GM23248 (cell line): Measurements from ENCODE around the gene CABP2. TPM values are rescaled to one million over a fixed set of nuclear protein-coding genes. Genes with fewer than 3 reads are reported as not detected.

Experiments
- DNase-seq: peaks from one replicate; pipeline ENCODE4 v3.0.0-alpha.2; 2015
- H2AFZ ChIP-seq: fragments of 200-600 bp; sonication (generic); 2 replicates; pipeline ENCODE4 v1.6.1; 2016; ENCODE audit warnings: antibody characterized with exemption
- H3F3A ChIP-seq: fragments of 200-600 bp; sonication (generic); 2 replicates; pipeline ENCODE4 v1.6.1; 2016; ENCODE audit warnings: mild to moderate bottlenecking, antibody characterized with exemption, mixed run types; ENCODE audit not compliant: insufficient read depth
- H3K27ac ChIP-seq: fragments of 200-600 bp; sonication (generic); 2 replicates; pipeline ENCODE4 v1.5.1; 2016; ENCODE audit warnings: mild to moderate bottlenecking
- H3K27me3 ChIP-seq: fragments of 200-600 bp; sonication (generic); replicated peaks from 2 replicates; pipeline ENCODE4 v1.6.1; 2016; ENCODE audit warnings: mild to moderate bottlenecking; ENCODE audit not compliant: insufficient read depth
- H3K36me3 ChIP-seq: fragments of 200-600 bp; sonication (generic); 2 replicates; pipeline ENCODE4 v1.6.1; 2016; ENCODE audit warnings: low read depth, mild to moderate bottlenecking
- H3K4me1 ChIP-seq: fragments of 200-600 bp; sonication (generic); 2 replicates; pipeline ENCODE4 v1.6.1; 2016; ENCODE audit warnings: mild to moderate bottlenecking; ENCODE audit not compliant: insufficient read depth
- H3K4me2 ChIP-seq: fragments of 200-600 bp; sonication (generic); one replicate; pipeline ENCODE4 v1.6.1; 2016; ENCODE audit warnings: mild to moderate bottlenecking; ENCODE audit not compliant: unreplicated experiment
- H3K4me3 ChIP-seq: fragments of 200-600 bp; sonication (generic); 2 replicates; pipeline ENCODE4 v1.5.1; 2016; ENCODE audit warnings: mild to moderate bottlenecking
- H3K79me2 ChIP-seq: fragments of 200-600 bp; sonication (generic); 2 replicates; pipeline ENCODE4 v1.6.1; 2016; ENCODE audit warnings: mild to moderate bottlenecking; ENCODE audit not compliant: insufficient read depth
- H3K9ac ChIP-seq: fragments of 200-600 bp; sonication (generic); 2 replicates; pipeline ENCODE4 v1.6.1; 2016; ENCODE audit warnings: mild to moderate bottlenecking
- H3K9me2 ChIP-seq: fragments of 200-600 bp; sonication (generic); 2 replicates; pipeline ENCODE4 v1.6.1; 2016; ENCODE audit warnings: mixed run types, mild to moderate bottlenecking, moderate library complexity; ENCODE audit not compliant: insufficient read depth
- H3K9me3 ChIP-seq: fragments of 200-600 bp; sonication (generic); one replicate; pipeline ENCODE4 v1.6.1; 2017; ENCODE audit warnings: low read depth
- H4K20me1 ChIP-seq: fragments of 200-600 bp; sonication (generic); 2 replicates; pipeline ENCODE4 v1.6.0; 2016; ENCODE audit not compliant: insufficient read depth
- EZH2 ChIP-seq: fragments of 200-600 bp; sonication (generic); IDR thresholded peaks from 2 replicates; pipeline ENCODE4 v1.6.1; 2018; ENCODE audit warnings: antibody characterized with exemption, mild to moderate bottlenecking; ENCODE audit not compliant: insufficient read depth, poor library complexity, severe bottlenecking
- EZH2phosphoT487 ChIP-seq: fragments of 200-600 bp; sonication (generic); IDR thresholded peaks from 2 replicates; pipeline ENCODE4 v1.6.1; 2018; ENCODE audit warnings: antibody characterized with exemption, moderate library complexity, mild to moderate bottlenecking, low read depth; ENCODE audit not compliant: insufficient read depth
- WGBS, 2 experiments: methylation state at CpG; one replicate each; pipeline ENCODE4 v1.1.6; 2015 to 2017; ENCODE audit warnings: low lambda C conversion rate in 2 of 2, low coverage in 1 of 2; ENCODE audit errors: missing lambda C conversion rate in 2 of 2; 5-methylcytosine and 5-hydroxymethylcytosine counted together
- in situ Hi-C: fragments of 300-500 bp; cut with MboI; formaldehyde crosslinking; loops from 2 replicates; pipeline ENCODE4 v1.15.0; 2020
- polyA plus RNA-seq: library from polyadenylated mRNA; unstranded; fragments of >200 nt; fragmentation: Nextera tagmentation; extraction: Ambion mirVana; gene quantifications from 2 replicates; pipeline ENCODE4 v1.2.1, GENCODE V29; 2016
- total RNA-seq: library from RNA; depleted of rRNA; stranded (reverse); fragments of >200 nt; shearing (Covaris generic); gene quantifications from 2 replicates; pipeline ENCODE4 v1.2.3, GENCODE V29; 2014

CABP2 gene
- total and polyA plus RNA-seq, 2 experiments from 2014 or later = not detected

DNA sequence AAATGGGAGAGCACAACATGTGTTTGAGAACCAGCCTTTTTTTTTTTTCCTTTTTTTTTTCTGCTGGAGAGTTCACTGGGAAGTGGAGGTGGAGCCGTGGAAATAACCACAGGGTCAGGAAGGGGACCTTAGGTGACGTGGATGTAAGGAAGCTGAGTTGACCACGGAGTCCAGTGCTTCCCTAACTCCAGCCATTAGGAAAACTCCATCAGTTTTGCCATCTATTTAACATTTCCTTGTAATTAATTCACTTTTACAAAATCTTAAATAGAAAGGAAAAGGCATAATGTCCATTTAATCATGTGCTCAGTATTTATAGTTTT lies 13.3 kb downstream of the CABP2 start:
- H2AFZ ChIP-seq = no peak overlapping the region
- no peak overlapping the region for H3K27ac ChIP-seq
- H3K79me2 ChIP-seq = peaks cover 12% of the 10 kb centered on the region; the same call in 1 of the 2 replicates
- 52 to 56% methylated on average over 3 of the region's 3 CpGs for WGBS, 2 experiments
- H3K36me3 ChIP-seq = no peaks in the 10 kb centered on the region
- no peak for TF ChIP-seq EZH2
- TF ChIP-seq EZH2phosphoT487 = no peak
- peaks cover 14% of the 10 kb centered on the region; the same call in 1 of the 2 replicates for H3F3A ChIP-seq
- H4K20me1 ChIP-seq = no peaks in the 10 kb centered on the region
- no peaks in the 10 kb centered on the region for H3K9me3 ChIP-seq
- peaks cover 23% of the 10 kb centered on the region; the same call in 1 of the 2 replicates for H3K27me3 ChIP-seq
- no peak overlapping the region for H3K4me2 ChIP-seq
- H3K9me2 ChIP-seq = no peaks in the 10 kb centered on the region
- in situ Hi-C loops = no loop called here
- H3K4me3 ChIP-seq = no peak overlapping the region
- peaks cover 13% of the 10 kb centered on the region for H3K4me1 ChIP-seq
- no peak overlapping the region for H3K9ac ChIP-seq
- no peak for DNase-seq

DNA sequence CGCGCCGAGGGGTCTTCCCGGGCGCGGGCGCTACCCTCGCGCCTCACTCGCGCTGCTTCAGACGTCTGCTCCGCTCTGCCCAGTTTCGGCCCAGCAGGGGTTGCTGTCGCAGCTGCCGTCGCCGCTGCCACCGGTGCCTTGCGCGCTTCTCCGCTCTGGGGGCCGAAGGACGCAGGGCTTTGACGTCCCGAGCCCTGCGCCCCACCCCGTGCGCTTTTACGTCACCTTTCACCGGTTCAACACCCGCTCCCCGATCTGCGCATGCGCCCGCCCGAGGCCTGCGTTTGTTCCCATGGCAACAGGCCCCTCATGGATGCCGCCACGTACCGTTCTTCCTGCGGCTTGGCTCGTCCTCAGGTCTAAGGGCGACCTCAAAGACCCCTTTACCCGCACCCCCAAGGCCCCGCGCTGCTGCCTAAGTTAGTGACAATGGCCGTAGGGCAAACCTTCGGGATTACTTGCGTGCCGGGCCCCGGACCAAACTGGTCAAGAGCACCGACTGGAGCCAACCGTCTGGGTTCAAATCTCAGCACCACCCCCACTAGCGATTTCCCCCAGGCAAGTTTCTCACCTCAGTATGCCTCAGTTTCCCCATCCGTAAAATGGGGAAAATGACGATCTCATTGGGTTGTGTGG lies 14.6 kb downstream of the CABP2 start:
- peak; percentile 100 for DNase-seq
- Histone ChIP-seq H4K20me1 (no peaks in the 10 kb centered on the region), H3K9me2 (no peaks in the 10 kb centered on the region), H3K4me1 (peaks cover 13% of the 10 kb centered on the region), H3K4me3 (peak overlapping the region; percentile 79), H3K9me3 (no peaks in the 10 kb centered on the region), H2AFZ (peak overlapping the region; percentile 93), H3K27me3 (peaks cover 10% of the 10 kb centered on the region; the same call in 1 of the 2 replicates), H3F3A (peaks cover 14% of the 10 kb centered on the region; the same call in 1 of the 2 replicates), H3K36me3 (no peaks in the 10 kb centered on the region), H3K9ac (peak overlapping the region; percentile 90), H3K27ac (peak overlapping the region; percentile 92), H3K4me2 (peak overlapping the region; percentile 97), H3K79me2 (peaks cover 12% of the 10 kb centered on the region; the same call in 1 of the 2 replicates)
- WGBS, 2 experiments = 0 to 3% methylated on average over 47 to 57 of the region's 57 CpGs
- in situ Hi-C loops = no loop called here
- TF ChIP-seq EZH2phosphoT487 = no peak
- no peak for TF ChIP-seq EZH2

DNA sequence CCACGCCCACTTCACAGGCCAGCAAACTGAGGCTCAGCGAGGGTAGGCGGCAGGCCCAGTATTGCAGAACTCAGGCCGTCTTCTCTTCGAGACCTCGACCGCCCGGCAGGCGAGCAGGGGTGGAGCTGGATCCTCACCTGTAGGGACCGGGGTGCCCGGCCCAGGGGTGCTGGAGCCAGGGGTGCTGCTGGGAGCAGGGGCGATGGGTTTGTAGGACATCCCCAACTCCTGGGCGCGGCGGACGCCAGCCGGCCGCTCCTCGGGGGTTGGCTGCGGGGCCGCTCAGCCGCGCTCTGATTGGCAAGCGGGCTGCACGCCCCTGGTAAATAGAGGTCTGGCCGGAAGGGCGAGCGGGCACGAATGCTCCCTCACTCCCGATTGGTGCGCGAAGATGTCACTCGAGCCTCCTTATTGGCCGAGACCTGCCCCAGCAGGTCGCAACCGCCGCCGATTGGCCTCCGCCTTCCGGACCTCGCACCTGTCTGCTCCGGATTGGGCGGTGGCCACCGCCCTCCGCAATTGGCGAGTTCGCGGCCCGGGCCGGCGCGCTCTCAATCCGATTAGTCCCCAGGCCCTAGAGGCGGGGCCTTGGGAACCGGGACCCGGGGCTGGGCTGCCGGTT lies 15.3 kb downstream of the CABP2 start, which contains the start of gene CDK2AP2:
CDK2AP2 (minus strand) TSS at position 299 of the 622 bp plus-strand sequence; CDS start at position 219, 80 bp downstream.
- no peaks in the 10 kb centered on the region for H3K9me3 ChIP-seq
- peak within 1 kb of the TSS; percentile 93 for H2AFZ ChIP-seq
- H4K20me1 ChIP-seq = no peaks in the 10 kb centered on the region
- peak within 1 kb of the TSS; percentile 90 for H3K9ac ChIP-seq
- no peaks in the 10 kb centered on the region for H3K36me3 ChIP-seq
- WGBS, 2 experiments = 1 to 3% methylated on average over 27 to 57 of the region's 57 CpGs
- peaks cover 12% of the 10 kb centered on the region; the same call in 1 of the 2 replicates for H3K79me2 ChIP-seq
- TF ChIP-seq EZH2 (no peak), EZH2phosphoT487 (no peak)
- H3K4me2 ChIP-seq = peak within 1 kb of the TSS; percentile 97
- H3K4me3 ChIP-seq = peak within 1 kb of the TSS; percentile 79
- peaks cover 14% of the 10 kb centered on the region; the same call in 1 of the 2 replicates for H3F3A ChIP-seq
- DNase-seq = peak; percentile 99
- peak within 1 kb of the TSS; percentile 92 for H3K27ac ChIP-seq
- in situ Hi-C loops = no loop called here
- H3K27me3 ChIP-seq = peaks cover 10% of the 10 kb centered on the region; the same call in 1 of the 2 replicates
- H3K4me1 ChIP-seq = peaks cover 13% of the 10 kb centered on the region
- H3K9me2 ChIP-seq = no peaks in the 10 kb centered on the region

DNA sequence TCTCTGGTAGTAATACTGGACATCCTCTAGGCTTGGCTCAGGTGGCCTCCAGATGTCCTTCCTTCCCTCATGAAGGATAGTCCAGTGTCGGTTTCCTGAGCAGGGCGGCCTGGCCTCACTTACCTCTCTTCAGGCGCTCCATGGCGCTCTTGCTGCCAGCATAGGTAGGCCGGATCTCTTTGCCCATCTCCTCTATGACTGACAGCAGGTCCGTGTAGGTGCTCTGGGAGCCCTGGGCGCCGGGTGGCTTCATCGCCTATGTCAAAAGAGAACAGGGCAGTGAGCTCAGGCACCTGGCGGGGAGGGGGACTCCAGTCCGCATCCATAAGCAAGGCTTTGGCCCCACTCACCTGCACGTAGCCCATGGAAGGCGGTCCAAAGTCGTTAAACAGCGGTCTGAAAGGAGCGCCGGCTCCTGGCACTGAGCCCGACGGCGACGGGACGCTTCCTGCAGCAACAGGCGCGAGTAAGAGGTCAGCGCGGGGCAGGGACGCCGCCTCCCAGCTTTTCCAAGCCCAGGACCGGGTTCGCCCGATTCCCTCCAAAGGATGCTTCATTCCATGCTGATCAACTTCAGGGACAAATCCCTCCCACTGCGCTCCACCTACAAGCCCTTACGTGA lies 15.9 kb downstream of the CABP2 start:
- in situ Hi-C loops = no loop called here
- Histone ChIP-seq H3K79me2 (peaks cover 12% of the 10 kb centered on the region; the same call in 1 of the 2 replicates), H3K4me2 (peak overlapping the region; percentile 66), H3K4me3 (peak overlapping the region; percentile 79), H3K9me3 (no peaks in the 10 kb centered on the region), H4K20me1 (no peaks in the 10 kb centered on the region), H3K9ac (peak overlapping the region; percentile 90), H2AFZ (peak overlapping the region; percentile 71), H3K9me2 (no peaks in the 10 kb centered on the region), H3K27ac (peak overlapping the region; percentile 92), H3F3A (peaks cover 14% of the 10 kb centered on the region; the same call in 1 of the 2 replicates), H3K36me3 (no peaks in the 10 kb centered on the region), H3K4me1 (peaks cover 13% of the 10 kb centered on the region), H3K27me3 (peaks cover 10% of the 10 kb centered on the region; the same call in 1 of the 2 replicates)
- 45 to 49% methylated on average over 28 to 33 of the region's 33 CpGs for WGBS, 2 experiments
- TF ChIP-seq EZH2 = no peak
- TF ChIP-seq EZH2phosphoT487 = no peak
- peak; percentile 81 for DNase-seq
